Cerebellar nuclear complex (tissue), 1 donor: Measurements from ENCODE around the gene SLC35D2.
"Not testable (repeated sequence)": the region's sequence is repeated elsewhere in the genome, so short reads cannot be mapped to it uniquely, and the experiment has no call there.

Experiments used
- DNase-seq, 2 experiments: peaks; one replicate each; lab custom pipeline; 2025; lab: John Stamatoyannopoulos, UW

Gene SLC35D2

DNA sequence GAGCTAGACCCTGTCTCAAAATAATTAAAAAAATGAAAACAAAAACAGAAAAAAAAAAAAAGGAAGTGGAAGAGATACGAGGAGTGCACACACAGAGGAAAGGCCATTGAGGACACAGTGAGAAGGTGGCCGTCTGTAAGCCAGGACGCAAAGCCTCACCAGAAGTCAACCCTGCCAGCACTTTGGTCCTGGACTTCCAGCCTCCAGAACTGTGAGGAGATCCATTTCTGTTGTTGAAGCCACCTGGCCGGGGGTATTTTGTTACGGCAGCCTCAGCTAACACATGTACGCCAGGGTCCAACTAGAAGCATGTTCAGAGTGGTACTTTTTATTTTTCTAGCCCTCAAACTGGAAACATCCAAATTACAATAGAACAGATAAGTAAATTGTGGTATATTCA is 21.8 kb downstream of the SLC35D2 start:
- DNase-seq: no peak

GRCh38 chr9:96360976-96361375 is 22.5 kb downstream of the SLC35D2 start:
- no peak for DNase-seq

DNA sequence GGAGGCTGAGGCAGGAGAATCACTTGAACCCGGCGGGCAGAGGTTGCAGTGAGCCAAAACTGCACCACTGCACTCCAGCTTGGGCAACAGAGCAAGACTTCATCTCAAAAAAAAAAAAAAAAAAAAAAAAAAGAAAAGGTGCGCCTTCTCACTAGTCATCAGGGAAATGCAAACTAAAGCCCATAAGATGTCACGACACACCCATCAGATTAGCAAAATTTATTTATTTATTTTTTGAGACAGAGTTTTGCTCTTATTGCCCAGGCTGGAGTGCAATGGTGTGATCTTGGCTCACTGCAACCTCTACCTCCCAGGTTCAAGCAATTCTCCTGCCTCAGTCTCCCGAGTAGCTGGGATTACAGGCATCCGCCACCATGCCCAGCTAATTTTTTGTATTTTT is 23.0 kb downstream of the SLC35D2 start:
- DNase-seq: not testable (repeated sequence)

DNA sequence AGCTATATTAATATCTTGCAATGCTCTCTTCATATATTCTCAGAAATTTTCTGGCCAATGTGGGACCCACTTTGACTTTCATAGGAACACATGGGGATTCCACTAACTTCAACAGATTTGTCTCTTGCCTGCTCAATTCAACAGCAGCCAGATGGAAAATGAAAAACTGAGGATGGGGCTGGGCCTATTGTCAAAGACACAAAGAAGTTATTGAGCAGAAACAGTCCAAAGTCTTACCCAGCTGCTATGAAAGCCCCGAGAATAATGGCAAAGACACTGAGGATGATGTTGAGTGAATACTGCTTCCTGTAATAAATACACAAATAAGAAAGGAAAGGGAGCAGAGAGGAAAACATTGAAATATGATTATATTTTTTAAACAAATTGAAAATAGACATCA is 32.6 kb downstream of the SLC35D2 start:
- no peak for DNase-seq

DNA sequence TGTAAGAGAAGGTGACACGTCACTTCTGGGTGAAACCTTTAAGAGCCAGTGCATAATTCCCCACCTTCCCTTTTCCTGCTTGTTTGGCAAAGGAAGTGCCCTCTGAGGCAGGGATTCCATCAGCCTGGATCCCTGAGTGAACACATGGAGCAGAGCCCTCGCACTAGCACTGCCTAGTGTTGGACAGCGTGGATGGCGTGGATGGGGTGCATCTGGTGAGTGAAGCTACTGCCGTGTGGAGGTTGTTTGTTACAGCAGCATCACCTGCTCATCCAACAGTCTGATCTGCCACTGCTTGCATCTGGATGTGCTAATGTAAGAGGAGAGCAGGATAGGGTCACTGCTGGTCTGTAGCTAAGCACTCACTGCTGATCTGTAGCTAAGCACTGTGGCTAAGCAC is 35.2 kb downstream of the SLC35D2 start:
- no peak for DNase-seq

GRCh38 chr9:96345551-96345950 is 38.0 kb downstream of the SLC35D2 start:
- no peak for DNase-seq

GRCh38 chr9:96344458-96345180 is 38.9 kb downstream of the SLC35D2 start:
- no peak for DNase-seq

DNA sequence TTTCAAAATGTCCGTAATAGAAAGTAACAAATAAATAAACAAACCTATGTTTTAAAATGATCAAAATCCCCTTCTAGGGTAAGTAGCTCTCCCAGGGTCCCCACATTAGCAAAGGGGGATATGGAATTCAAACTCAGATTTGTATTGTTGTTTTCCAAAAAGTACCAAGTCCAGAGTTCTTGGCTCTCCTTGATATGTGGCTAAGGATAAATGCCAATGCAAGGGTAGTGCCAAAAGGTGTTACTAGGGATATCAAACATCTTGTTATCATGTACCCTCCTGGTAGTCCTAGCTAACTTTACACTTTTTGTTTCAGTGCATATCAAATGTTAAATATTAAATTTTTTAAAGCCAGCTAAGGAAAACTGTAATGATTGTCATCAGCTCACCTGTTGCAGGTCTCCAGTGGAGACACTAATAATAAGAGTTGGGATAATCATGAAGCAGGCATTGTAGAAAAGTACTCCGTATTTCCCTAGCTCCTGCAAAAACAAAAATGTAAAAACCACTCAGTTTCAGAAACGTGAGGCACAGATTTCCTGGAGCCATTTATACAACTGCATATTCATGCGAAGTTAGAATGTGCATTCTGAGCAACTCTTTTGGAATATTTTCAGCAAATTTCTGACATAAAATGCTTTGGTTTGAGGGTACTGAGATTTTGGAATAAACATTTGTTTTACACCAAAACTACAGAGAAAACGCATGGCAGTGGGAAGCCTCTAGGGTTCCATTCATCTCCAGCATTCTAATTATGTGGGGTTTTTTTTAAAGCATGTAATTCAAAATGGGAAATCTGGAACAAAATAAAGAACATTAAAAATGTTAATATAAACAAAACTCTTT is 39.8 kb downstream of the SLC35D2 start:
- DNase-seq: no peak

- no peak for DNase-seq
Measured at GRCh38 chr9:96342571-96343245, 40.8 kb downstream of the SLC35D2 start.

DNA sequence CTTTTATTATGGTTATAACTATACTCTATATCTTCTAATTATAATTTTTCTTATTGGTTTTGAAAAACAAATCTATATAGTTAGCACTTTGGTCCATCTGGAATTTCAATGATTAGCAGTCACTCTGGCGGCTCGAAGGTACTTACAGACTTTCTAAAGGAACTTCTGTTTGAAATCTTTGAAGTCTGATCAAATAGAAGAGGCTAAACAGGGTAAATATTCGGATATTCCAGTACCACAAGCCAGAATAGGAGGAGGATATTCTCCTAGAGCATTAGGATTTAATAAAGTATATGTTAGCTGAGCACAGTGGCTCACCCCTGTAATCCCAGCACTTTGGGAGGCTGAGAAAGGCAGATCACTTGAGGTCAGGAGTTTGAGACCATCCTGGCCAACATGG is 42.8 kb downstream of the SLC35D2 start:
- DNase-seq: no peak

DNA sequence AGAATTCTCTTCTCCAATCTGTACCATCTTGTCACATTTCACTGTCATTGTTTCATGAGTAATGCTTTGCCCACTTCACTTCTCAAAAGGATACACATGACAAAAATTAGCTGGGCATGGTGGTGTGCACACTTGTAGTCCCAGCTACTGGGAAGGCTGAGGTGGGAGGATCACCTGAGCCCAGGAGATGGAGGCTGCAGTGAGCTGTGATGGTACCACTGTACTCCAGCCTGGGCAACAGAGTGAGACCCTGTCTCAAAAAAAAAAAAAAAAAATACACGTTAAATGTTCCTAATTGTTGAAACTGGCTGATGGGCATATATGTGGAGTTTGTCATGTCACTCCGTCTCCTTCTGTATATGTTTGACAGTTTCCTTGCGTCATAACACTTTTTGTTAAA is 45.2 kb downstream of the SLC35D2 start:
- DNase-seq: no peak

- DNase-seq: no peak
Measured at GRCh38 chr9:96333958-96334357, 49.6 kb downstream of the SLC35D2 start.

GRCh38 chr9:96331236-96331947 is 52.1 kb downstream of the SLC35D2 start:
- DNase-seq: no peak

DNA sequence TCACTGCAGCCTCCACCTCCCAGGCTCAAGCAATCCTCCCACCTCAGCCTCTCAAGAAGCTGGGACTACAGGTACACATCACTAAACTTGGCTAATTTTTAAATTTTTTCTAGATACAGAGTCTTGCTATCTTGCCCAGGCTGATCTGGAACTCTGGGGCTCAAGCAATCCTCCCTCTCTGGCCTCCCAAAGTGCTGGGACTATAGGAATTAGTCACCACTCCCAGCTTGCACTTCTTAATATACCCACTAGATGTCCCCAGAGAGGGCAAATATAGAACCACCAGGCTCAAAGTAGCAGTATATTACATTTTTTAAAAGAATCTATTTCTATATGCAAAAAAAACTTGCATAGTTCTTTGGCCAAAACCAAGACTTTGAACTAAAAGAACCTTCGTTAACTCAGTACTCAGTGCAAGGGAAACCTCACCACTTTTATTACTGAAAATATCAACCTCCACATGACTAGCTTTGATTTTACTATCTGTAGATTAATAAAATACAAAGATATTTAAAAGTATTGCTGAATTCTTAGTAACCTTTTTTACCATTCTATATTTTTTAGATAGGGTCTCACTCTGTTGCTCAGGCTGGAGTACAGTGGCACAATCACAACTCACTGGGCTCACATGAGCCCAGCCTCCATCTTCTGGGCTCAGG is 55.7 kb downstream of the SLC35D2 start:
- no peak for DNase-seq

GRCh38 chr9:96323169-96323568 is 60.3 kb downstream of the SLC35D2 start:
- DNase-seq: no peak

DNA sequence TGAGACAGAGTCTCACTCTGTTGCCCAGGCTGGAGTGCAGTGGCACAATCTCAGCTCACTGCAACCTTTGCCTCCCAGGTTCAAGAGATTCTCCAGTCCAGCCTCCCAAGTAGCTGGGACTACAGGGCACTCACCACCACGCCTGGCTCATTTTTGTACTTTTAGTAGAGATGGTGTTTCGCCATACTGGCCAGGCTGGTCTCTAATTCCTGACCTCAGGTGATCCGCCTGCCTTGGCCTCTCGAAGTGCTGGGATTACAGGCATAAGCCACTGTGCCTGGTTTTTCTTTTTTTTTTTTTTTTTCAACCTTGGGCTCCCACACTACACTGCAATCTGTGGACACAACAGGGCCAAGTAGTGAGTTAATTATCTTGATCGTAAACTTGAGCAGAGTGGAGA is 60.8 kb downstream of the SLC35D2 start:
- DNase-seq: not testable (repeated sequence)

DNA sequence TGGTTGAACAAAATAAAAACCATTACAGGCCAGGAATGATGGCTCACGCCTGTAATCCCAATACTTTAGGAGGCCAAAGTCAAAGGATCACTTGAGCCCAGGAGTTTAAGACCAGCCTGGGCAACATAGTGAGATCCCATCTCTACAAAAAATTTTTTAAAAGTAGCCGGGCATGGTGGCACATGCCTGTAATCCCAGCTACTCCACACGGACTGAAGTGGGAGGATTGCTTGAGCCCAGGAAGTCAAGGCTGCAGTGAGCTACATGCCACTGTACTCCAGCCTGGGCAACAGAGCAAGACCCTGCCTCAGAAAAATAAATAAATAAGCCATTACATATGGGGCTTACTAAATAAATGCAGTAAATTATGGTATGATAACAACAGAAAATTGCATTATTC is 61.3 kb downstream of the SLC35D2 start:
- DNase-seq: not testable (repeated sequence)

DNA sequence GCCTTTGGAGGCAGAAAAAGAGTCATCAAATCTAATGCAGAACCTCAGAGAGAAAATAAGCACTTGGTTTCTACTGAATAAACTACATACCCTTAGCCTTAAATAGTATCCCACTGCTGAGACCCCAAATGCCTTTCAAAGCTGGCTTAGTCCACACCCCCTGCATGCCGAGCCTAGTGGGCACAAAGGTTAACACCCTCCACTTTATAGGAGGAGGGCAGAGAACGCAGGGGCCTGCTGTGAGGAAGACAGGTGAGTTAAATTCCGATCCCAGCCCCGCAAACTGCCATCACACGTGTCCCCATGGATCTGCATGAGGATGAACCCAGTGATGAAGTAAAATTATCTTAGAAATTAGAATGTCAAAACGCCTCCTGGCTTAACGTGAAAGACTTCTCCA is 62.0 kb downstream of the SLC35D2 start:
- DNase-seq: no peak

DNA sequence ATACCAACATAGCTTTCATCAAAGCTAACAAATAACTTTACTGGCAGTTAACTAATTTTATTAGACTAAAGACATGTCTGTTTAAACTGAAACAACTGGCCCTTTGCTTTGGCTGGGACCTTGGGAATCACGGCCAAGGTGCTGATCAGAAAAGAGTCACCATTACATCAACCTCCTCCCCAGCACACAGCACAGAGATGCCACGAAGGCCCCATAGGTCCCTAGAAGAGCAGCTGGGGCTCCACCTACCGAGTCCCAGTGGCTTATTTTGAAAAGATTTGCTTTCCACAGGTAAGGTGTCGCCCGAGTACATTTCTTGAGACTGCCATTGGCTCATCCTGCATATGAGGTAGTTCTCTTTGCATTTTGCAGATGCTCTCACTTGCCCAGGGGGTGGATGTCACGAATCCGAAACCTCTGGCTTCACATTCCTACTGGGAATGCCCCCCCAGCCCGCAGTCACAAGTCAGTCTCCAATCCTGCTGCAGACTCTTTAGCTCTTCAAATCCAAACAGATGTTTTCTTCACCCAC is 62.7 kb downstream of the SLC35D2 start:
- no peak for DNase-seq

GRCh38 chr9:96318921-96319565 is 64.5 kb downstream of the SLC35D2 start:
- DNase-seq: no peak
